ENCODE results near the gene SNX4. TPM values are rescaled to one million over a fixed set of nuclear protein-coding genes. Genes with fewer than 3 reads are reported as not detected.
A peak's percentile ranks its signal among the peaks of the same experiment; 100 is the strongest.

SNX4 gene
- polyA plus RNA-seq, 2 of the 4 experiments (the other 2 are of a cell fraction): 19.1 to 21.7 TPM

DNA sequence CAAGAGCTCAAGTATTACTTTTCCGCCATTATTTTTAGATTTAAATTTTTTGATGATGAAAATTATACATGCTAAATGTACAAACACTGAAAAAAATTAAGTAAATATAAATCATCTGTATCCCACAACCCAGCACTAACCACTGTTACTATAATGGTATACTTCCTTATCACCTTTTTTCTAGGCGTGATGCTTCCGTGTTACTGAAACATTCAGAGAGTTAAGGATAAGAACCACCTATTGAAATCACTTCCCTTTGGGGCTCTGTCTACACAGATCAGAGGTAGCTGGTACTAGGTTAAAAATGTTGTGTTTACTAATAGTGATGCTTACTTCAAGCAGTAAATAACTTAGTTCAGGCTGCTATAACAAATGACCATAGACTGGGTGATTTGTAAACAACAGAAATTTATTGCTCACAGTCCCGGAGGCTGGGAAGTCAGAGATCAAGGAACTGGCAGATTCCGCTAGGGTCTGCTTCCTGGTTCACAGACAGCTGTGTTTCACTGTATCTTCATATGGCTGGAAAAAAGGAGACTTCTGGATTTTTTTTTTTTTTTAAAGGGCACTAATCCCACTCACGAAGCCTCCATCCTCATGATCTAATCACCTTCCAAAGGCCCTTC lies 6.4 kb downstream of the SNX4 start (continued):
- TF ChIP-seq MAZ (IDR thresholded peaks at IDR 0.05; ENCODE audit: borderline replicate concordance, low read depth, low read length): no peak
- TF ChIP-seq PHF8 (IDR thresholded peaks at IDR 0.05; ENCODE audit: borderline replicate concordance, low read depth): no peak
- no peak for TF ChIP-seq NPAS2 (CRISPR knock-in tag; IDR thresholded peaks at IDR 0.05; ENCODE audit: borderline replicate concordance)
- no peak for TF ChIP-seq HDAC2 (IDR thresholded peaks at IDR 0.05)
- TF ChIP-seq FOSB (CRISPR knock-in tag; IDR thresholded peaks at IDR 0.05): no peak
- TF ChIP-seq SMC3 (IDR thresholded peaks at IDR 0.05): no peak
- no peak for TF ChIP-seq EP300 (IDR thresholded peaks at IDR 0.05)
- no peak for TF ChIP-seq GATA3 (IDR thresholded peaks at IDR 0.05; ENCODE audit: borderline replicate concordance)
- TF ChIP-seq NFE2L2 (conservative IDR thresholded peaks at IDR 0.05; ENCODE audit: low read length): no peak
- no peak for TF ChIP-seq CBX8 (IDR thresholded peaks at IDR 0.05)

DNA sequence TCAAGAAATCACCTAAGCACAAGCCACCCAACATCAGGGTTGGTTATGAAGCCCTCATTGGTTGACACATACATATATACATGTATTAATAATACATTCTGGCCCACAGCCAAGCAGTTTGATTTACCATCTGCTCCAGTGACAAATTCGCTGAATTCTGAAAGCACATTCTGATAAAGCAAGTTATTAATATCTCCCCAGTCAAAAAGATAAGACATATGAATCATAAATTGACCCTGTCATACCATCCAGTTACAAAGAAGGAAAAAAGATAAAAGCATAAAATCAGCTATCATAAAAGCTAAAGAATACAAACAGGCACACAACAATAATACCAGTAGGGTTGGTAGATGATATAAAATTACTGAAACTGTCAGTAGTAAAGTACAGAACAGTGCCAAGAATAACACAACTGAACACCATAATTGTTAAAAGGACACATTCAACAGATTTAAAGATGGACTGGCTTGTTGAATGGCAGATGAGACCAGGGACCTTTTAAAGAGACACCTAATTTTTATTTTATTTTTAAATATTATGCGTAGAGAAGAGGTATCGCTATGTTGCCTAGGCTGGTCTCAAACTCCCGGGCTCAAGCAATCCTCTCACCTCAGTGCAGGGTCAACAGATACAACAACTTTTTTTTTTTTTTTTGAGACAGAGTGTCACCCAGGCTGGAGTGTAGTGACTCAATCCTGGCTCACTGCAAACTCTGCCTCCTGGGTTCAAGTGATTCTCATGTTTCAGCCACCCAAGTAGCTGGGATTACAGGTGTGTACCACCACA lies 7.7 kb downstream of the SNX4 start:
- WGBS (ENCODE audit: missing lambda C conversion rate): 70% methylated on average over 4 of the region's 4 CpGs
- H3K4me2 ChIP-seq: peak overlapping the region; percentile 44
- FAIRE-seq (no peak), ATAC-seq (no peak), DNase-seq (ENCODE audit: low read depth in 1 of 2, low spot score in 1 of 2) (peak in 1 of 2 experiments; percentile 4)
- H3K27ac ChIP-seq: no peak overlapping the region
- no peak for TF ChIP-seq FOSB (CRISPR knock-in tag; IDR thresholded peaks at IDR 0.05)
- TF ChIP-seq, protein P1, sequence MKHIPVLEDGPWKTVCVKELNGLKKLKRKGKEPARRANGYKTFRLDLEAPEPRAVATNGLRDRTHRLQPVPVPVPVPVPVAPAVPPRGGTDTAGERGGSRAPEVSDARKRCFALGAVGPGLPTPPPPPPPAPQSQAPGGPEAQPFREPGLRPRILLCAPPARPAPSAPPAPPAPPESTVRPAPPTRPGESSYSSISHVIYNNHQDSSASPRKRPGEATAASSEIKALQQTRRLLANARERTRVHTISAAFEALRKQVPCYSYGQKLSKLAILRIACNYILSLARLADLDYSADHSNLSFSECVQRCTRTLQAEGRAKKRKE (CRISPR knock-in tag; IDR thresholded peaks at IDR 0.05; ENCODE audit: low read depth): no peak
- no peak for TF ChIP-seq RAD21 (conservative IDR thresholded peaks at IDR 0.05 in 1 of 2, IDR thresholded peaks at IDR 0.05 in 1 of 2)
- TF ChIP-seq, protein P2, sequence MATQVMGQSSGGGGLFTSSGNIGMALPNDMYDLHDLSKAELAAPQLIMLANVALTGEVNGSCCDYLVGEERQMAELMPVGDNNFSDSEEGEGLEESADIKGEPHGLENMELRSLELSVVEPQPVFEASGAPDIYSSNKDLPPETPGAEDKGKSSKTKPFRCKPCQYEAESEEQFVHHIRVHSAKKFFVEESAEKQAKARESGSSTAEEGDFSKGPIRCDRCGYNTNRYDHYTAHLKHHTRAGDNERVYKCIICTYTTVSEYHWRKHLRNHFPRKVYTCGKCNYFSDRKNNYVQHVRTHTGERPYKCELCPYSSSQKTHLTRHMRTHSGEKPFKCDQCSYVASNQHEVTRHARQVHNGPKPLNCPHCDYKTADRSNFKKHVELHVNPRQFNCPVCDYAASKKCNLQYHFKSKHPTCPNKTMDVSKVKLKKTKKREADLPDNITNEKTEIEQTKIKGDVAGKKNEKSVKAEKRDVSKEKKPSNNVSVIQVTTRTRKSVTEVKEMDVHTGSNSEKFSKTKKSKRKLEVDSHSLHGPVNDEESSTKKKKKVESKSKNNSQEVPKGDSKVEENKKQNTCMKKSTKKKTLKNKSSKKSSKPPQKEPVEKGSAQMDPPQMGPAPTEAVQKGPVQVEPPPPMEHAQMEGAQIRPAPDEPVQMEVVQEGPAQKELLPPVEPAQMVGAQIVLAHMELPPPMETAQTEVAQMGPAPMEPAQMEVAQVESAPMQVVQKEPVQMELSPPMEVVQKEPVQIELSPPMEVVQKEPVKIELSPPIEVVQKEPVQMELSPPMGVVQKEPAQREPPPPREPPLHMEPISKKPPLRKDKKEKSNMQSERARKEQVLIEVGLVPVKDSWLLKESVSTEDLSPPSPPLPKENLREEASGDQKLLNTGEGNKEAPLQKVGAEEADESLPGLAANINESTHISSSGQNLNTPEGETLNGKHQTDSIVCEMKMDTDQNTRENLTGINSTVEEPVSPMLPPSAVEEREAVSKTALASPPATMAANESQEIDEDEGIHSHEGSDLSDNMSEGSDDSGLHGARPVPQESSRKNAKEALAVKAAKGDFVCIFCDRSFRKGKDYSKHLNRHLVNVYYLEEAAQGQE (IDR thresholded peaks at IDR 0.05): no peak
- TF ChIP-seq, protein P3, sequence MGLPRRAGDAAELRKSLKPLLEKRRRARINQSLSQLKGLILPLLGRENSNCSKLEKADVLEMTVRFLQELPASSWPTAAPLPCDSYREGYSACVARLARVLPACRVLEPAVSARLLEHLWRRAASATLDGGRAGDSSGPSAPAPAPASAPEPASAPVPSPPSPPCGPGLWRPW (IDR thresholded peaks at IDR 0.05): no peak
- TF ChIP-seq, protein P4, sequence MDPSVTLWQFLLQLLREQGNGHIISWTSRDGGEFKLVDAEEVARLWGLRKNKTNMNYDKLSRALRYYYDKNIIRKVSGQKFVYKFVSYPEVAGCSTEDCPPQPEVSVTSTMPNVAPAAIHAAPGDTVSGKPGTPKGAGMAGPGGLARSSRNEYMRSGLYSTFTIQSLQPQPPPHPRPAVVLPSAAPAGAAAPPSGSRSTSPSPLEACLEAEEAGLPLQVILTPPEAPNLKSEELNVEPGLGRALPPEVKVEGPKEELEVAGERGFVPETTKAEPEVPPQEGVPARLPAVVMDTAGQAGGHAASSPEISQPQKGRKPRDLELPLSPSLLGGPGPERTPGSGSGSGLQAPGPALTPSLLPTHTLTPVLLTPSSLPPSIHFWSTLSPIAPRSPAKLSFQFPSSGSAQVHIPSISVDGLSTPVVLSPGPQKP (IDR thresholded peaks at IDR 0.05; ENCODE audit: low read depth, low read length): no peak
- TF ChIP-seq NFE2L2 (conservative IDR thresholded peaks at IDR 0.05; ENCODE audit: low read length): no peak
- no peak for TF ChIP-seq TP53 (CRISPR knock-in tag; IDR thresholded peaks at IDR 0.05)
- no peak for TF ChIP-seq HOXB13 (CRISPR knock-in tag; IDR thresholded peaks at IDR 0.05; ENCODE audit: low read depth)
- TF ChIP-seq CHD2 (IDR thresholded peaks at IDR 0.05; ENCODE audit: low read length, partially characterized antibody): no peak
- TF ChIP-seq RNF2 (IDR thresholded peaks at IDR 0.05; ENCODE audit: borderline replicate concordance, low read depth): no peak
- TF ChIP-seq JUNB (IDR thresholded peaks at IDR 0.05): no peak
- no peak for TF ChIP-seq EHF (CRISPR knock-in tag; IDR thresholded peaks at IDR 0.05)
- TF ChIP-seq EHMT2 (IDR thresholded peaks at IDR 0.05; ENCODE audit: low read depth): no peak
- TF ChIP-seq, protein P5, sequence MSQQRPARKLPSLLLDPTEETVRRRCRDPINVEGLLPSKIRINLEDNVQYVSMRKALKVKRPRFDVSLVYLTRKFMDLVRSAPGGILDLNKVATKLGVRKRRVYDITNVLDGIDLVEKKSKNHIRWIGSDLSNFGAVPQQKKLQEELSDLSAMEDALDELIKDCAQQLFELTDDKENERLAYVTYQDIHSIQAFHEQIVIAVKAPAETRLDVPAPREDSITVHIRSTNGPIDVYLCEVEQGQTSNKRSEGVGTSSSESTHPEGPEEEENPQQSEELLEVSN (IDR thresholded peaks at IDR 0.05; ENCODE audit: borderline replicate concordance, low read depth): no peak
- no peak for TF ChIP-seq RFX5 (IDR thresholded peaks at IDR 0.05)
- TF ChIP-seq EP300 (IDR thresholded peaks at IDR 0.05): no peak
- peaks cover 13% of the 10 kb centered on the region for H3K9me3 ChIP-seq
- CTCF ChIA-PET: interaction anchor here (1.7 kb wide), 1 partner anchor 36 kb away, joined by 3 read pairs; no protein-coding TSS in a partner anchor
- H3K4me1 ChIP-seq: peaks cover 15% of the 10 kb centered on the region
- POLR2A ChIA-PET: interaction anchor here (0.7 kb wide), 1 partner anchor 91 kb away, joined by 3 read pairs; no protein-coding TSS in a partner anchor
- H3K4me3 ChIP-seq: no peak overlapping the region

Data from A549 (cell line).